Measurements from ENCODE around the gene EXOC6B.

Gene EXOC6B

GRCh38 chr2:72235497-72236415, 590.1 kb downstream of the EXOC6B start:
- Histone ChIP-seq H3K27me3 (ENCODE audit: control insufficient read depth, insufficient read depth, low read length) (no peaks in the 10 kb centered on the region), H3K36me3 (ENCODE audit: control insufficient read depth, insufficient read depth, low read length) (no peaks in the 10 kb centered on the region), H3K4me1 (ENCODE audit: control insufficient read depth, insufficient read depth, low read length) (no peaks in the 10 kb centered on the region), H3K4me3 (ENCODE audit: low read length) (no peak overlapping the region), H3K9ac (ENCODE audit: low read length) (no peak overlapping the region), H3K27ac (ENCODE audit: low read depth, low read length) (no peak overlapping the region)

GRCh38 chr2:72233211-72233610, 592.6 kb downstream of the EXOC6B start:
- no peaks in the 10 kb centered on the region for H3K4me1 ChIP-seq (ENCODE audit: control insufficient read depth, insufficient read depth, low read length)
- no peaks in the 10 kb centered on the region for H3K27me3 ChIP-seq (ENCODE audit: control insufficient read depth, insufficient read depth, low read length)
- no peak overlapping the region for H3K4me3 ChIP-seq (ENCODE audit: low read length)
- H3K9ac ChIP-seq (ENCODE audit: low read length), result no peak overlapping the region
- no peaks in the 10 kb centered on the region for H3K36me3 ChIP-seq (ENCODE audit: control insufficient read depth, insufficient read depth, low read length)
- no peak overlapping the region for H3K27ac ChIP-seq (ENCODE audit: low read depth, low read length)

- no peaks in the 10 kb centered on the region for H3K27me3 ChIP-seq (ENCODE audit: control insufficient read depth, insufficient read depth, low read length)
- no peak overlapping the region for H3K4me3 ChIP-seq (ENCODE audit: low read length)
- H3K27ac ChIP-seq (ENCODE audit: low read depth, low read length), result no peak overlapping the region
- no peaks in the 10 kb centered on the region for H3K36me3 ChIP-seq (ENCODE audit: control insufficient read depth, insufficient read depth, low read length)
- no peak overlapping the region for H3K9ac ChIP-seq (ENCODE audit: low read length)
- H3K4me1 ChIP-seq (ENCODE audit: control insufficient read depth, insufficient read depth, low read length), result no peaks in the 10 kb centered on the region
These were observed 602.8 kb downstream of the EXOC6B start for GRCh38 chr2:72222829-72223564.

- Histone ChIP-seq H3K4me3 (ENCODE audit: low read length) (no peak overlapping the region), H3K9ac (ENCODE audit: low read length) (no peak overlapping the region), H3K27ac (ENCODE audit: low read depth, low read length) (no peak overlapping the region), H3K27me3 (ENCODE audit: control insufficient read depth, insufficient read depth, low read length) (no peaks in the 10 kb centered on the region), H3K4me1 (ENCODE audit: control insufficient read depth, insufficient read depth, low read length) (no peaks in the 10 kb centered on the region), H3K36me3 (ENCODE audit: control insufficient read depth, insufficient read depth, low read length) (no peaks in the 10 kb centered on the region)
These were observed 605.7 kb downstream of the EXOC6B start for GRCh38 chr2:72220170-72220569.

GRCh38 chr2:72214429-72215143, 611.2 kb downstream of the EXOC6B start:
- Histone ChIP-seq H3K4me1 (ENCODE audit: control insufficient read depth, insufficient read depth, low read length) (no peaks in the 10 kb centered on the region), H3K36me3 (ENCODE audit: control insufficient read depth, insufficient read depth, low read length) (no peaks in the 10 kb centered on the region), H3K9ac (ENCODE audit: low read length) (no peak overlapping the region)

GRCh38 chr2:72212486-72212855, 613.4 kb downstream of the EXOC6B start:
- no peaks in the 10 kb centered on the region for H3K36me3 ChIP-seq (ENCODE audit: control insufficient read depth, insufficient read depth, low read length)
- no peak overlapping the region for H3K9ac ChIP-seq (ENCODE audit: low read length)
- no peaks in the 10 kb centered on the region for H3K27me3 ChIP-seq (ENCODE audit: control insufficient read depth, insufficient read depth, low read length)
- no peaks in the 10 kb centered on the region for H3K4me1 ChIP-seq (ENCODE audit: control insufficient read depth, insufficient read depth, low read length)
- no peak overlapping the region for H3K27ac ChIP-seq (ENCODE audit: low read depth, low read length)
- H3K4me3 ChIP-seq (ENCODE audit: low read length), result no peak overlapping the region

More at GRCh38 chr2:72214429-72215143, 611.2 kb downstream of the EXOC6B start:
- Histone ChIP-seq H3K4me3 (ENCODE audit: low read length) (no peak overlapping the region), H3K27me3 (ENCODE audit: control insufficient read depth, insufficient read depth, low read length) (no peaks in the 10 kb centered on the region), H3K27ac (ENCODE audit: low read depth, low read length) (no peak overlapping the region)

GRCh38 chr2:72211777-72212485, 613.9 kb downstream of the EXOC6B start:
- no peaks in the 10 kb centered on the region for H3K36me3 ChIP-seq (ENCODE audit: control insufficient read depth, insufficient read depth, low read length)
- H3K27ac ChIP-seq (ENCODE audit: low read depth, low read length), result no peak overlapping the region
- no peaks in the 10 kb centered on the region for H3K27me3 ChIP-seq (ENCODE audit: control insufficient read depth, insufficient read depth, low read length)
- H3K4me3 ChIP-seq (ENCODE audit: low read length), result no peak overlapping the region
- H3K9ac ChIP-seq (ENCODE audit: low read length), result no peak overlapping the region
- no peaks in the 10 kb centered on the region for H3K4me1 ChIP-seq (ENCODE audit: control insufficient read depth, insufficient read depth, low read length)

- H3K27ac ChIP-seq (ENCODE audit: low read depth, low read length), result no peak overlapping the region
- H3K4me3 ChIP-seq (ENCODE audit: low read length), result no peak overlapping the region
- H3K9ac ChIP-seq (ENCODE audit: low read length), result no peak overlapping the region
- H3K36me3 ChIP-seq (ENCODE audit: control insufficient read depth, insufficient read depth, low read length), result no peaks in the 10 kb centered on the region
- no peaks in the 10 kb centered on the region for H3K4me1 ChIP-seq (ENCODE audit: control insufficient read depth, insufficient read depth, low read length)
- H3K27me3 ChIP-seq (ENCODE audit: control insufficient read depth, insufficient read depth, low read length), result no peaks in the 10 kb centered on the region
These were observed 614.5 kb downstream of the EXOC6B start for GRCh38 chr2:72211350-72211749.

GRCh38 chr2:72210470-72210869, 615.4 kb downstream of the EXOC6B start:
- Histone ChIP-seq H3K4me1 (ENCODE audit: control insufficient read depth, insufficient read depth, low read length) (no peaks in the 10 kb centered on the region), H3K36me3 (ENCODE audit: control insufficient read depth, insufficient read depth, low read length) (no peaks in the 10 kb centered on the region), H3K4me3 (ENCODE audit: low read length) (no peak overlapping the region), H3K27ac (ENCODE audit: low read depth, low read length) (no peak overlapping the region), H3K27me3 (ENCODE audit: control insufficient read depth, insufficient read depth, low read length) (no peaks in the 10 kb centered on the region), H3K9ac (ENCODE audit: low read length) (no peak overlapping the region)

- Histone ChIP-seq H3K36me3 (ENCODE audit: control insufficient read depth, insufficient read depth, low read length) (no peaks in the 10 kb centered on the region), H3K27me3 (ENCODE audit: control insufficient read depth, insufficient read depth, low read length) (no peaks in the 10 kb centered on the region), H3K9ac (ENCODE audit: low read length) (no peak overlapping the region), H3K4me1 (ENCODE audit: control insufficient read depth, insufficient read depth, low read length) (no peaks in the 10 kb centered on the region), H3K4me3 (ENCODE audit: low read length) (no peak overlapping the region), H3K27ac (ENCODE audit: low read depth, low read length) (no peak overlapping the region)
These were observed 617.6 kb downstream of the EXOC6B start for GRCh38 chr2:72208225-72208624.

GRCh38 chr2:72207334-72207733, 618.5 kb downstream of the EXOC6B start:
- H3K36me3 ChIP-seq (ENCODE audit: control insufficient read depth, insufficient read depth, low read length), result no peaks in the 10 kb centered on the region
- H3K4me3 ChIP-seq (ENCODE audit: low read length), result no peak overlapping the region
- no peak overlapping the region for H3K27ac ChIP-seq (ENCODE audit: low read depth, low read length)
- no peaks in the 10 kb centered on the region for H3K27me3 ChIP-seq (ENCODE audit: control insufficient read depth, insufficient read depth, low read length)
- no peak overlapping the region for H3K9ac ChIP-seq (ENCODE audit: low read length)
- H3K4me1 ChIP-seq (ENCODE audit: control insufficient read depth, insufficient read depth, low read length), result no peaks in the 10 kb centered on the region

- H3K4me3 ChIP-seq (ENCODE audit: low read length), result no peak overlapping the region
- no peaks in the 10 kb centered on the region for H3K4me1 ChIP-seq (ENCODE audit: control insufficient read depth, insufficient read depth, low read length)
- no peaks in the 10 kb centered on the region for H3K36me3 ChIP-seq (ENCODE audit: control insufficient read depth, insufficient read depth, low read length)
- no peaks in the 10 kb centered on the region for H3K27me3 ChIP-seq (ENCODE audit: control insufficient read depth, insufficient read depth, low read length)
- H3K27ac ChIP-seq (ENCODE audit: low read depth, low read length), result no peak overlapping the region
- H3K9ac ChIP-seq (ENCODE audit: low read length), result no peak overlapping the region
These were observed 620.3 kb downstream of the EXOC6B start for GRCh38 chr2:72205504-72205881.

Data from rectal smooth muscle tissue (tissue), 1 donor.